HepG2 (cell line): ENCODE measurements around the gene CCDC59. TPM values are rescaled to one million over a fixed set of nuclear protein-coding genes. Genes with fewer than 3 reads are reported as not detected.

ENCODE experiments used
- CCAR2 ChIP-seq: fragments of 200-400 bp; formaldehyde crosslinking; optimal IDR thresholded peaks from 2 replicates; pipeline ENCODE3; 2018; ENCODE audit warnings: low read depth, mild to moderate bottlenecking, low read length, moderate library complexity
- CCDC6 ChIP-seq: sonication (generic); formaldehyde crosslinking; IDR thresholded peaks from 2 replicates; pipeline ENCODE4 v1.8.1; 2022; ENCODE audit warnings: mild to moderate bottlenecking, missing genetic modification reagents, moderate library complexity
- CEBPG ChIP-seq: IDR thresholded peaks from 2 replicates; pipeline ENCODE4 v1.6.1; 2016
- CEBPZ ChIP-seq: IDR thresholded peaks from 2 replicates; pipeline ENCODE4 v1.6.1; 2012; ENCODE audit warnings: low read length, improper control_type of control experiment
- FOXC1 ChIP-seq: sonication (generic); formaldehyde crosslinking; IDR thresholded peaks from 2 replicates; pipeline ENCODE4 v1.8.0; 2022; ENCODE audit warnings: mild to moderate bottlenecking, missing genetic modification reagents, borderline replicate concordance
- HNRNPK ChIP-seq: fragments of 200-400 bp; formaldehyde crosslinking; IDR thresholded peaks from 2 replicates; pipeline ENCODE4 v1.6.1; 2018; ENCODE audit warnings: low read length, low read depth, moderate library complexity, mild to moderate bottlenecking; ENCODE audit not compliant: poor library complexity, severe bottlenecking
- KAT7 ChIP-seq: IDR thresholded peaks from 2 replicates; pipeline ENCODE4 v1.6.1; 2018; ENCODE audit warnings: borderline replicate concordance, missing compliant biosample characterization
- KLF12 ChIP-seq: sonication (generic); formaldehyde crosslinking; IDR thresholded peaks from 2 replicates; pipeline ENCODE4 v1.4.0; 2020; ENCODE audit warnings: missing genetic modification reagents, borderline replicate concordance
- PAF1 ChIP-seq: IDR thresholded peaks from 2 replicates; pipeline ENCODE4 v1.6.1; 2016; ENCODE audit warnings: missing genetic modification reagents, missing compliant biosample characterization
- PHB2 ChIP-seq: fragments of 450-650 bp; IDR thresholded peaks from 2 replicates; pipeline ENCODE4 v1.6.1; 2018; ENCODE audit not compliant: partially characterized antibody
- RORA ChIP-seq: sonication (generic); formaldehyde crosslinking; IDR thresholded peaks from 2 replicates; pipeline ENCODE4 v1.5.0; 2020; ENCODE audit warnings: mild to moderate bottlenecking, missing genetic modification reagents, moderate library complexity
- SYNCRIP ChIP-seq: fragments of 200-400 bp; formaldehyde crosslinking; IDR thresholded peaks from 2 replicates; pipeline ENCODE4 v1.6.1; 2018; ENCODE audit warnings: mild to moderate bottlenecking, low read depth, low read length; ENCODE audit not compliant: insufficient read depth
- TCF12 ChIP-seq, 2 experiments: fragments of 450-650 bp in 1 of 2; sonication (generic) in 1 of 2; formaldehyde crosslinking in 1 of 2; IDR thresholded peaks; 2 replicates each; pipeline versions ENCODE4 v1.6.1 to v1.8.0; 2017 to 2022; ENCODE audit warnings: antibody characterized with exemption in 1 of 2, mild to moderate bottlenecking in 1 of 2, missing genetic modification reagents in 1 of 2, moderate library complexity in 1 of 2
- ZNF234 ChIP-seq: sonication (generic); formaldehyde crosslinking; conservative IDR thresholded peaks from 2 replicates; pipeline ENCODE4 v1.5.1; 2020; ENCODE audit warnings: mild to moderate bottlenecking, missing genetic modification reagents
- ZNF318 ChIP-seq: sonication (generic); formaldehyde crosslinking; IDR thresholded peaks from 2 replicates; pipeline ENCODE4 v1.4.0; 2020; ENCODE audit warnings: mild to moderate bottlenecking, missing genetic modification reagents
- ZNF510 ChIP-seq: sonication (generic); formaldehyde crosslinking; IDR thresholded peaks from 2 replicates; pipeline ENCODE4 v1.4.0; 2020; ENCODE audit warnings: low read depth, mild to moderate bottlenecking, missing genetic modification reagents
- polyA plus RNA-seq, 8 experiments: library from polyadenylated mRNA; depleted of rRNA in 3 of 8; stranded (reverse) in 7 of 8; unstranded in 1 of 8; fragments of >200 nt; fragmentation: Illumina TruSeq in 4 of 8; extraction: Trizol in 4 of 8; gene quantifications; 2 replicates each; pipeline versions ENCODE4 v1.2.1 to v1.2.3, GENCODE V29; 2011 to 2016; ENCODE audit warnings: low read depth in 4 of 8, missing spikeins in 1 of 8, mixed read lengths in 1 of 8; ENCODE audit not compliant: insufficient read depth in 1 of 8
- total RNA-seq, 5 experiments: library from RNA; depleted of rRNA; stranded (reverse); fragments of >200 nt; fragmentation: Illumina TruSeq; extraction: Trizol; gene quantifications; 2 replicates each; pipeline ENCODE4 v1.2.3, GENCODE V29; 2016; ENCODE audit warnings: low read depth in 1 of 5

The CCDC59 gene
- total and polyA plus RNA-seq, 2 of the 13 experiments (the other 11 are each of a cell fraction or from before 2014, with no cell fraction given), result 16.1 to 81.3 TPM

GRCh38 chr12:82358200-82359114 lies at the start of gene CCDC59, which contains the start of gene METTL25 (continued):
- TF ChIP-seq ZNF318 (CRISPR knock-in tag) (no peak), TCF12 (IDR thresholded peaks at IDR 0.05) (no peak), TCF12 (CRISPR knock-in tag; IDR thresholded peaks at IDR 0.05) (no peak), CEBPZ (no peak), CCAR2 (peak; percentile 78), KAT7 (CRISPR knock-in tag) (peak; percentile 85; the same call in 1 of the 2 replicates), FOXC1 (CRISPR knock-in tag) (peak; percentile 94; the same call in 1 of the 2 replicates), PAF1 (CRISPR knock-in tag) (no peak), CEBPG (CRISPR knock-in tag) (peak; percentile 71), ZNF510 (peak; percentile 30), ZNF234 (no peak), PHB2 (no peak), CCDC6 (CRISPR knock-in tag) (peak; percentile 63; the same call in 1 of the 2 replicates), HNRNPK (peak; percentile 45), KLF12 (CRISPR knock-in tag) (peak; percentile 94), RORA (no peak), SYNCRIP (no peak)
